ENCODE results near the gene SSH3.
"Not testable (repeated sequence)": the region's sequence is repeated elsewhere in the genome, so short reads cannot be mapped to it uniquely, and the experiment has no call there.

The SSH3 gene

GRCh38 chr11:67314218-67314617 is 10.9 kb downstream of the SSH3 start:
- DNase-seq: no peak

- no peak for DNase-seq
These were observed 12.1 kb downstream of the SSH3 start for GRCh38 chr11:67315325-67315909.

GRCh38 chr11:67316882-67317204 is 13.5 kb downstream of the SSH3 start:
- no peak for DNase-seq

- DNase-seq: peak; percentile 98
These were observed 14.0 kb downstream of the SSH3 start for GRCh38 chr11:67317205-67317887.

- DNase-seq: peak in 1 of 2 experiments; percentile 26
These were observed 14.7 kb downstream of the SSH3 start for GRCh38 chr11:67317888-67318555.

GRCh38 chr11:67318876-67319275 is 15.5 kb downstream of the SSH3 start:
- not testable (repeated sequence) for DNase-seq

- no peak for DNase-seq
These were observed 16.7 kb downstream of the SSH3 start for GRCh38 chr11:67320011-67320410.

- no peak for DNase-seq
These were observed 17.4 kb downstream of the SSH3 start for GRCh38 chr11:67320691-67321090.

- DNase-seq: no peak
These were observed 18.1 kb downstream of the SSH3 start for GRCh38 chr11:67321313-67321871.

- DNase-seq: no peak
These were observed 18.7 kb downstream of the SSH3 start for GRCh38 chr11:67322049-67322448.

GRCh38 chr11:67323526-67323925 is 20.2 kb downstream of the SSH3 start:
- no peak for DNase-seq

- no peak for DNase-seq
These were observed 28.9 kb downstream of the SSH3 start for GRCh38 chr11:67332081-67332691.

GRCh38 chr11:67337257-67337656 is 33.9 kb downstream of the SSH3 start:
- no peak for DNase-seq

GRCh38 chr11:67344264-67344663 is 40.9 kb downstream of the SSH3 start:
- no peak for DNase-seq

- DNase-seq: no peak
These were observed 42.1 kb downstream of the SSH3 start for GRCh38 chr11:67345247-67345919.

GRCh38 chr11:67345920-67346819 is 42.8 kb downstream of the SSH3 start:
- no peak for DNase-seq

- no peak for DNase-seq
These were observed 44.8 kb downstream of the SSH3 start for GRCh38 chr11:67347964-67348749.

GRCh38 chr11:67349036-67349435 is 45.7 kb downstream of the SSH3 start:
- DNase-seq: no peak

- DNase-seq: no peak
These were observed 46.1 kb downstream of the SSH3 start for GRCh38 chr11:67349457-67349856.

GRCh38 chr11:67349928-67350465 is 46.7 kb downstream of the SSH3 start:
- DNase-seq: no peak
